SK-N-MC (cell line): ENCODE measurements around the gene TXNRD1.

ENCODE experiments used
- EZH2 ChIP-seq: fragments of 200-600 bp; sonication (generic); IDR thresholded peaks from one replicate; pipeline ENCODE4 v1.6.1; 2017; ENCODE audit warnings: antibody characterized with exemption
- POLR2AphosphoS5 ChIP-seq: IDR thresholded peaks from 2 replicates; pipeline ENCODE4 v1.6.1; 2012; ENCODE audit warnings: mild to moderate bottlenecking, low read depth, low read length, borderline replicate concordance

DNA sequence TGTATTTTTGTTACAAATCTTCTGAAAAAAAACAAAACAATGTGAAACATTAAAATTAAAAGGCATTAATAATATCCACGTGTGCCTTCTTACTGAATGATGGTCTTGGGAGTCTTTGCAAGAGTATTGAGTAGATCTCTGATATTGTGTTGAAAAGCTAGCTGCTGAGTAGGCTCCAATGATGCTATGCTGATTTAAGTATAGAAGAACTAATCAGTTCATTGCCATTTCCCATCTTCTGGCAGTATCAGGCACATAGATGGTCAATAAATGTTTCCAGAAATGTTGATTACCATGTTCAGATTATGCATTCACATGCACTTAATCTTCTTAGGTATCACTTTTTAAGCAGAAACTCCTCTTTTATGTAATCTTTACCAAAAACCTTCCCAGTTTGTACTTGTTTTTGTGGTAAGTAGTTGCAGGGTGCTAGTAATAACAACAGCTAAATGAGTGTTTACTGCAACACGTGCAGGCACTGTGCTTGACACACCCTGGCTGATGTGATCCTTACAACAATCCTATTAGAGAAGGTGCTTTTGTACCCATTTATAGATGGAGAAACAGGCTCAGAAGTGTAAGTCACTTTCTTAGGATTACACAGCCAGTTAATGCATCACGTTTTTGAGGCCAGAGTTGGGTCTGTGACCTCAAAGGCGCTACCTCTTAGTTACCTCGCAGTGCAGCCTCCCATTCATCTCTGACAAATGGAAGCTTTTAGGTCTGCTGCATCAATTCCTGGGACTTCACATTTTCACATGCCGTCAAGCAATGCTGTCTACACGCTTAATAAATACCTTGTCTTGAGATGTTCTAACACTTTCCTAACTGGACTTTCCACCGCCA lies 134.9 kb downstream of the TXNRD1 start:
- TF ChIP-seq POLR2AphosphoS5 (no peak), EZH2 (no peak)
